BLaER1 treated with 17β-estradiol and CSF1 and Interleukin-3, amounts not matched to agents 10 nM and 100 nM (cell line): ENCODE measurements around the gene PTPRK.

Experiments used
- H3K27ac ChIP-seq, 11 experiments: shearing (Covaris generic); formaldehyde crosslinking; 2 replicates each; pipeline ENCODE4 v1.8.1; 2022
- H3K27me3 ChIP-seq, 11 experiments: shearing (Covaris generic); formaldehyde crosslinking; 2 replicates each; pipeline ENCODE4 v1.8.1; 2022
- H3K36me3 ChIP-seq, 11 experiments: shearing (Covaris generic); formaldehyde crosslinking; 2 replicates each; pipeline ENCODE4 v1.8.1; 2022
- H3K4me1 ChIP-seq, 10 experiments: shearing (Covaris generic); formaldehyde crosslinking; 2 replicates each; pipeline ENCODE4 v1.8.1; 2022
- H3K4me2 ChIP-seq, 11 experiments: shearing (Covaris generic); formaldehyde crosslinking; 2 replicates each; pipeline ENCODE4 v1.8.1; 2022
- H3K4me3 ChIP-seq, 10 experiments: shearing (Covaris generic); formaldehyde crosslinking; 2 replicates each; pipeline ENCODE4 v1.8.1; 2022
- H3K9ac ChIP-seq, 11 experiments: shearing (Covaris generic); formaldehyde crosslinking; 2 replicates each; pipeline ENCODE4 v1.8.1; 2022
- H3K9me3 ChIP-seq, 11 experiments: shearing (Covaris generic); formaldehyde crosslinking; replicated peaks in 1 of 11; 2 replicates each; pipeline ENCODE4 v1.8.1; 2022
- H4K20me1 ChIP-seq, 11 experiments: shearing (Covaris generic); formaldehyde crosslinking; 2 replicates each; pipeline ENCODE4 v1.8.1; 2022
- Cebpa-rat ChIP-seq, 11 experiments: shearing (Covaris generic); IDR thresholded peaks; 2 replicates each; pipeline ENCODE4 v1.8.1; 2022

PTPRK gene

GRCh38 chr6:128397996-128398395 is 122.4 kb downstream of the PTPRK start:
- Histone ChIP-seq H3K4me2 (no peak overlapping the region), H3K9me3 (peaks cover 0 to 4% (median 0%) of the 10 kb centered on the region in 11 experiments; a peak in 1 of 22 replicates), H3K36me3 (peaks cover 0 to 7% (median 0%) of the 10 kb centered on the region in 11 experiments; a peak in 4 of 22 replicates), H4K20me1 (no peaks in the 10 kb centered on the region), H3K4me3 (no peak overlapping the region), H3K27me3 (no peaks in the 10 kb centered on the region), H3K4me1 (no peaks in the 10 kb centered on the region), H3K27ac (no peak overlapping the region), H3K9ac (no peak overlapping the region)
- TF ChIP-seq Cebpa-rat (IDR thresholded peaks at IDR 0.05): no peak

GRCh38 chr6:128395596-128395995 is 124.8 kb downstream of the PTPRK start:
- Histone ChIP-seq H3K9me3 (peaks cover 0 to 4% (median 0%) of the 10 kb centered on the region in 11 experiments; a peak in 1 of 22 replicates), H4K20me1 (no peaks in the 10 kb centered on the region), H3K4me2 (no peak overlapping the region), H3K9ac (no peak overlapping the region), H3K36me3 (peaks cover 0 to 7% (median 0%) of the 10 kb centered on the region in 11 experiments; a peak in 4 of 22 replicates), H3K4me1 (no peaks in the 10 kb centered on the region), H3K27me3 (no peaks in the 10 kb centered on the region), H3K4me3 (no peak overlapping the region), H3K27ac (no peak overlapping the region)
- no peak for TF ChIP-seq Cebpa-rat (IDR thresholded peaks at IDR 0.05)

GRCh38 chr6:128395188-128395587 is 125.2 kb downstream of the PTPRK start:
- Histone ChIP-seq H3K36me3 (peaks cover 0 to 7% (median 0%) of the 10 kb centered on the region in 11 experiments; a peak in 4 of 22 replicates), H3K4me1 (no peaks in the 10 kb centered on the region), H3K4me3 (no peak overlapping the region), H3K27me3 (no peaks in the 10 kb centered on the region), H4K20me1 (no peaks in the 10 kb centered on the region), H3K9ac (no peak overlapping the region), H3K4me2 (no peak overlapping the region), H3K9me3 (peaks cover 0 to 4% (median 0%) of the 10 kb centered on the region in 11 experiments; a peak in 1 of 22 replicates), H3K27ac (no peak overlapping the region)
- TF ChIP-seq Cebpa-rat (IDR thresholded peaks at IDR 0.05): no peak

- no peak overlapping the region for H3K4me2 ChIP-seq
- H3K4me1 ChIP-seq: no peaks in the 10 kb centered on the region
- H3K27ac ChIP-seq: no peak overlapping the region
- H3K4me3 ChIP-seq: no peak overlapping the region
- H3K36me3 ChIP-seq: peaks cover 0 to 7% (median 0%) of the 10 kb centered on the region in 11 experiments; a peak in 4 of 22 replicates
- no peak overlapping the region for H3K9ac ChIP-seq
- TF ChIP-seq Cebpa-rat (IDR thresholded peaks at IDR 0.05): no peak
- H3K9me3 ChIP-seq: peaks cover 0 to 4% (median 0%) of the 10 kb centered on the region in 11 experiments; a peak in 1 of 22 replicates
- no peaks in the 10 kb centered on the region for H3K27me3 ChIP-seq
- H4K20me1 ChIP-seq: no peaks in the 10 kb centered on the region
These were observed 126.2 kb downstream of the PTPRK start for GRCh38 chr6:128394167-128394566.

GRCh38 chr6:128389820-128390534 is 130.4 kb downstream of the PTPRK start:
- no peak for TF ChIP-seq Cebpa-rat (IDR thresholded peaks at IDR 0.05)

GRCh38 chr6:128388380-128388779 is 132.0 kb downstream of the PTPRK start:
- H3K27me3 ChIP-seq: no peaks in the 10 kb centered on the region
- no peak overlapping the region for H3K4me2 ChIP-seq
- H3K4me1 ChIP-seq: peaks cover 0 to 9% (median 0%) of the 10 kb centered on the region in 10 experiments; a peak in 3 of 20 replicates
- no peak overlapping the region for H3K9ac ChIP-seq
- H3K4me3 ChIP-seq: no peak overlapping the region
- no peak for TF ChIP-seq Cebpa-rat (IDR thresholded peaks at IDR 0.05)
- H3K36me3 ChIP-seq: peaks cover 0 to 4% (median 0%) of the 10 kb centered on the region in 11 experiments; a peak in 1 of 22 replicates
- no peaks in the 10 kb centered on the region for H4K20me1 ChIP-seq
- no peak overlapping the region for H3K27ac ChIP-seq
- H3K9me3 ChIP-seq: no peaks in the 10 kb centered on the region

More at GRCh38 chr6:128389820-128390534, 130.4 kb downstream of the PTPRK start:
- Histone ChIP-seq H3K4me3 (no peak overlapping the region), H3K4me1 (peaks cover 0 to 9% (median 0%) of the 10 kb centered on the region in 10 experiments; a peak in 3 of 20 replicates), H3K9ac (no peak overlapping the region), H3K36me3 (peaks cover 0 to 5% (median 0%) of the 10 kb centered on the region in 11 experiments; a peak in 1 of 22 replicates), H3K27me3 (no peaks in the 10 kb centered on the region), H3K9me3 (no peaks in the 10 kb centered on the region), H4K20me1 (no peaks in the 10 kb centered on the region), H3K27ac (no peak overlapping the region), H3K4me2 (no peak overlapping the region)

- Histone ChIP-seq H3K4me2 (no peak overlapping the region), H3K9ac (no peak overlapping the region), H3K4me1 (no peaks in the 10 kb centered on the region), H3K36me3 (peaks cover 0 to 15% (median 11%) of the 10 kb centered on the region in 11 experiments; a peak in 11 of 22 replicates), H3K4me3 (no peak overlapping the region), H3K27me3 (no peaks in the 10 kb centered on the region), H3K27ac (no peak overlapping the region), H4K20me1 (no peaks in the 10 kb centered on the region), H3K9me3 (peaks cover 15 to 20% (median 16%) of the 10 kb centered on the region in 11 experiments)
- no peak for TF ChIP-seq Cebpa-rat (IDR thresholded peaks at IDR 0.05)
These were observed 139.5 kb downstream of the PTPRK start for GRCh38 chr6:128380891-128381290.

GRCh38 chr6:128379577-128379976 is 140.8 kb downstream of the PTPRK start:
- Histone ChIP-seq H3K9me3 (peaks cover 25 to 33% (median 26%) of the 10 kb centered on the region in 11 experiments), H3K27me3 (no peaks in the 10 kb centered on the region), H3K4me3 (no peak overlapping the region), H4K20me1 (no peaks in the 10 kb centered on the region), H3K27ac (no peak overlapping the region), H3K9ac (no peak overlapping the region), H3K4me1 (no peaks in the 10 kb centered on the region), H3K36me3 (peaks cover 0 to 25% (median 15%) of the 10 kb centered on the region in 11 experiments; a peak in 12 of 22 replicates), H3K4me2 (no peak overlapping the region)
- no peak for TF ChIP-seq Cebpa-rat (IDR thresholded peaks at IDR 0.05)

- Histone ChIP-seq H3K9me3 (peaks cover 25 to 35% (median 26%) of the 10 kb centered on the region in 11 experiments), H4K20me1 (no peaks in the 10 kb centered on the region), H3K4me1 (no peaks in the 10 kb centered on the region), H3K27ac (no peak overlapping the region), H3K36me3 (peaks cover 0 to 25% (median 15%) of the 10 kb centered on the region in 11 experiments; a peak in 12 of 22 replicates), H3K27me3 (no peaks in the 10 kb centered on the region), H3K4me3 (0 out of 20 replicates have a peak overlapping the region, but pooled peaks of 1 of the 10 experiments have one; percentile 14), H3K9ac (no peak overlapping the region), H3K4me2 (no peak overlapping the region)
- no peak for TF ChIP-seq Cebpa-rat (IDR thresholded peaks at IDR 0.05)
These were observed 143.4 kb downstream of the PTPRK start for GRCh38 chr6:128376952-128377503.
